Measurements from ENCODE around the gene MZB1. TPM values are rescaled to one million over a fixed set of nuclear protein-coding genes. Genes with fewer than 3 reads are reported as not detected.

MZB1 gene
- total RNA-seq, 2 donors from 2014 or later: 12.2 TPM; not detected in 1

DNA sequence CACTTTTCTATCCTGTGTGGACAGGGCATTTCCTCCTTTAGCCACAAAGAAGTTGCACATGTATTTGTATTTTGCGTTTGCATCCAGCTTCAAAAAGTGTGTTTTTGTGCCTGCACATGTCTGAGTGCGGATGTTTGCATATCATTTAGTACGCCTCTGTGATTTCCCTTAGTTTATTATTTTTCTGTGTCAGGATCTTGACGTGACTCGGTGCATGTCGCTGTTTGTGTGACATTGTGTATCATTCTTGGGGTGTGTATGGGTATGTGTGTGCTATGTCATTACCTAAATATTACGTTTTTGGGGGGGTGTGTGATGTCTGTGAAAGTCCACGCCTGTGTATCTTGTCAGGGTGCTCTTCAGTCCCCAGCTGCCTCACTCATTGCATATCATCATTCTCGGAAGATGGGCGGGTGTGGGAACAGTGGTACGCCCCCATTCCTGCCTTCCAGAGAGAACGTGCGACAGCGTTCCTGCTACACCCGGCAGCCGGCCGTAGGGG lies 48.5 kb downstream of the MZB1 start:
- WGBS, 2 donors: 1 to 2% methylated on average over 13 to 17 of the region's 17 CpGs
- peak overlapping the region in 3 of 4 donors; percentile 93 to 99 (median 98) for H3K27ac ChIP-seq
- no peak for ATAC-seq
- H3K4me1 ChIP-seq: peaks cover 24% of the 10 kb centered on the region
- peak overlapping the region in 1 of 2 donors; percentile 41 for H3K4me3 ChIP-seq
- H3K9me3 ChIP-seq: no peaks in the 10 kb centered on the region
- no peaks in the 10 kb centered on the region for H3K27me3 ChIP-seq
- intact Hi-C loops (cut with DNase I): no loop called here
- DNase-seq: no peak
- no peaks in the 10 kb centered on the region for H3K36me3 ChIP-seq (replicated peaks in 1 of 2; ENCODE audit: insufficient read depth in 1 of 2, low read depth in 2 of 2)
- TF ChIP-seq POLR2A (IDR thresholded peaks at IDR 0.05): no peak
- TF ChIP-seq, protein P1, sequence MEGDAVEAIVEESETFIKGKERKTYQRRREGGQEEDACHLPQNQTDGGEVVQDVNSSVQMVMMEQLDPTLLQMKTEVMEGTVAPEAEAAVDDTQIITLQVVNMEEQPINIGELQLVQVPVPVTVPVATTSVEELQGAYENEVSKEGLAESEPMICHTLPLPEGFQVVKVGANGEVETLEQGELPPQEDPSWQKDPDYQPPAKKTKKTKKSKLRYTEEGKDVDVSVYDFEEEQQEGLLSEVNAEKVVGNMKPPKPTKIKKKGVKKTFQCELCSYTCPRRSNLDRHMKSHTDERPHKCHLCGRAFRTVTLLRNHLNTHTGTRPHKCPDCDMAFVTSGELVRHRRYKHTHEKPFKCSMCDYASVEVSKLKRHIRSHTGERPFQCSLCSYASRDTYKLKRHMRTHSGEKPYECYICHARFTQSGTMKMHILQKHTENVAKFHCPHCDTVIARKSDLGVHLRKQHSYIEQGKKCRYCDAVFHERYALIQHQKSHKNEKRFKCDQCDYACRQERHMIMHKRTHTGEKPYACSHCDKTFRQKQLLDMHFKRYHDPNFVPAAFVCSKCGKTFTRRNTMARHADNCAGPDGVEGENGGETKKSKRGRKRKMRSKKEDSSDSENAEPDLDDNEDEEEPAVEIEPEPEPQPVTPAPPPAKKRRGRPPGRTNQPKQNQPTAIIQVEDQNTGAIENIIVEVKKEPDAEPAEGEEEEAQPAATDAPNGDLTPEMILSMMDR (IDR thresholded peaks at IDR 0.05): no peak

DNA sequence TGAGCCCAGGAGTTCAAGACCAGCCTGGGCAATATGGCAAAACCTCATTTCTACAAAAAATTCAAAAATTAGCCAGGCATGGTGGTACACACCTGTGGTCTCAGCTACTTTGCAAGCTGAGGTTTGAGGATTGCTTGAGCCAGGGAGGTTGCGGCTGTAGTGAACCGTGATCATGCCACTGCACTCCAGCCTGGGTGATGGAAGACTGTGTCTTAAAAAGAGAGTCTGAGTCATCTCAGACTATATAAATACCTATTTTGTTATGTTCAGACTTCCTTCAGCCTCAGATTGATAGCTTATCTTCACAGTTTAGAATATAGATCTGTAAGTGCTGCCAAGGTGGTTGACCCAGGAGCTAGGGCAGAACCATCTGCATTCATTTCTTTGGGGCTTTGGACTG lies 49.7 kb downstream of the MZB1 start:
- intact Hi-C loops (cut with DNase I): no loop called here
- Histone ChIP-seq H3K36me3 (replicated peaks in 1 of 2; ENCODE audit: insufficient read depth in 1 of 2, low read depth in 2 of 2) (no peaks in the 10 kb centered on the region), H3K27me3 (no peaks in the 10 kb centered on the region), H3K4me3 (no peak overlapping the region), H3K27ac (no peak overlapping the region), H3K4me1 (peaks cover 24% of the 10 kb centered on the region), H3K9me3 (no peaks in the 10 kb centered on the region)
- 80 to 88% methylated on average over 2 of the region's 2 CpGs for WGBS, 2 donors
- ATAC-seq: no peak
- TF ChIP-seq, protein P1 (IDR thresholded peaks at IDR 0.05): no peak
- no peak for TF ChIP-seq POLR2A (IDR thresholded peaks at IDR 0.05)
- DNase-seq: no peak

Other genes with a start within 250 kb of the MZB1 start
- gene SIL1, start 191.5 kb downstream of the MZB1 start, total RNA-seq: 100 to 1,000 TPM in 1 of 2 donors, 10 to 100 TPM in 1; 57.6 to 124 TPM
- 100 to 1,000 TPM in 1 of 2 donors, 10 to 100 TPM in 1; 99.2 to 160 TPM for gene MATR3, start 96.2 kb downstream of the MZB1 start, total RNA-seq
- 10 to 100 TPM; 29.0 to 54.2 TPM for gene PAIP2, start 48.1 kb downstream of the MZB1 start, total RNA-seq
- gene SLC23A1, start 6.6 kb downstream of the MZB1 start, total RNA-seq: under 1 TPM; 0.66 to 0.78 TPM
- gene PROB1, start 5.2 kb upstream of the MZB1 start, total RNA-seq: 1 to 10 TPM in 1 of 2 donors, under 1 TPM in 1; 0.52 to 1.3 TPM
- gene SPATA24, start 14.2 kb upstream of the MZB1 start, total RNA-seq: 10 to 100 TPM in 1 of 2 donors, not detected in 1; 18.9 TPM
- gene DNAJC18, start 49.6 kb upstream of the MZB1 start, total RNA-seq: 1 to 10 TPM; 1.6 to 3.0 TPM
- 1 to 10 TPM; 2.6 to 6.2 TPM for gene ECSCR, start 72.8 kb upstream of the MZB1 start, total RNA-seq
- not detected for gene SMIM33, start 81.1 kb upstream of the MZB1 start, total RNA-seq
- 10 to 100 TPM in 1 of 2 donors, 1 to 10 TPM in 1; 6.7 to 24.4 TPM for gene STING1, start 92.8 kb upstream of the MZB1 start, total RNA-seq
- gene UBE2D2, start 171.4 kb upstream of the MZB1 start, total RNA-seq: 100 to 1,000 TPM in 1 of 2 donors, 10 to 100 TPM in 1; 38.9 to 102 TPM